Caco-2 (cell line): ENCODE measurements around the gene NHEJ1. TPM values are rescaled to one million over a fixed set of nuclear protein-coding genes. Genes with fewer than 3 reads are reported as not detected.

Experiments
- BruUV-seq: library from RNA; stranded (reverse); fragments of 400-500 nt; replicated peaks from 2 replicates; lab custom pipeline; 2021; lab: Mats Ljungman, UMichigan
- CTCF ChIA-PET: fragments of 300-600 bp; sonication (Branson Sonifier 250); formaldehyde crosslinking; loops from one replicate; lab custom pipeline; 2022; ENCODE audit warnings: antibody characterized with exemption; lab: Charles Lee
- POLR2A ChIA-PET: fragments of 300-600 bp; sonication (Branson Sonifier 250); formaldehyde crosslinking; loops from one replicate; lab custom pipeline; 2022; ENCODE audit warnings: antibody characterized with exemption; lab: Charles Lee
- DNase-seq, 2 experiments: peaks; one replicate each; pipeline versions ENCODE4 v3.0.0 to v3.0.0-alpha.2; 2020 to 2022
- H3K27me3 ChIP-seq: replicated peaks from 2 replicates; pipeline ENCODE4 v1.6.0; 2011; ENCODE audit warnings: low read length; ENCODE audit not compliant: control insufficient read depth, insufficient read depth
- H3K36me3 ChIP-seq: 2 replicates; pipeline ENCODE4 v1.5.1; 2011; ENCODE audit warnings: low read length; ENCODE audit not compliant: control insufficient read depth, insufficient read depth
- H3K4me1 ChIP-seq: fragments of 250-450 bp; sonication (Bioruptor Pico); 2 replicates; pipeline ENCODE4 v1.5.1; 2020; ENCODE audit warnings: mild to moderate bottlenecking
- H3K4me3 ChIP-seq: 2 replicates; pipeline ENCODE4 v1.5.1; 2011; ENCODE audit warnings: low read depth, mild to moderate bottlenecking, control low read depth, low read length
- H3K9me3 ChIP-seq: fragments of 250-450 bp; sonication (Bioruptor Pico); 2 replicates; pipeline ENCODE4 v1.5.1; 2020; ENCODE audit warnings: mild to moderate bottlenecking, moderate library complexity
- H3K27ac Mint-ChIP-seq: one replicate; pipeline ENCODE4 v1.8.0; 2022; ENCODE audit warnings: mixed read lengths; ENCODE audit not compliant: unreplicated experiment
- H3K27me3 Mint-ChIP-seq: one replicate; pipeline ENCODE4 v1.8.0; 2022; ENCODE audit warnings: mixed read lengths; ENCODE audit not compliant: insufficient read depth, unreplicated experiment
- H3K36me3 Mint-ChIP-seq: one replicate; pipeline ENCODE4 v1.8.0; 2022; ENCODE audit warnings: mild to moderate bottlenecking, mixed read lengths; ENCODE audit not compliant: insufficient read depth, unreplicated experiment
- H3K4me1 Mint-ChIP-seq: one replicate; pipeline ENCODE4 v1.8.0; 2022; ENCODE audit warnings: low read depth, mixed read lengths; ENCODE audit not compliant: unreplicated experiment
- H3K4me3 Mint-ChIP-seq: one replicate; pipeline ENCODE4 v1.8.0; 2022; ENCODE audit warnings: mild to moderate bottlenecking, moderate library complexity, mixed read lengths; ENCODE audit not compliant: unreplicated experiment
- H3K9me3 Mint-ChIP-seq: one replicate; pipeline ENCODE4 v1.8.0; 2022; ENCODE audit warnings: mixed read lengths; ENCODE audit not compliant: unreplicated experiment
- intact Hi-C: fragments of 100-400 bp; cut with micrococcal nuclease; formaldehyde crosslinking; loops from one replicate; pipeline ENCODE4 v1.10.0; 2022; ENCODE audit not compliant: unreplicated experiment
- total RNA-seq: library from RNA; stranded (reverse); gene quantifications from 2 replicates; pipeline ENCODE4 v1.2.3, GENCODE V29; 2022
- TF ChIP-seq, protein P1 (sequence below), 2 experiments: fragments of 200-600 bp in 1 of 2; IDR thresholded peaks; 1 replicate in 1 of 2; 2 replicates in 1 of 2; pipeline versions ENCODE4 v1.5.1 to v1.8.0; 2011 to 2022; ENCODE audit warnings: antibody characterized with exemption in 1 of 2, control low read depth in 1 of 2, inconsistent platforms in 1 of 2, low read depth in 1 of 2, low read length in 1 of 2, mild to moderate bottlenecking in 1 of 2, moderate library complexity in 1 of 2; ENCODE audit not compliant: insufficient read depth in 1 of 2, severe bottlenecking in 1 of 2, unreplicated experiment in 1 of 2

The NHEJ1 gene
- total RNA-seq, 1 experiment from 2014 or later, result 29.6 TPM

DNA sequence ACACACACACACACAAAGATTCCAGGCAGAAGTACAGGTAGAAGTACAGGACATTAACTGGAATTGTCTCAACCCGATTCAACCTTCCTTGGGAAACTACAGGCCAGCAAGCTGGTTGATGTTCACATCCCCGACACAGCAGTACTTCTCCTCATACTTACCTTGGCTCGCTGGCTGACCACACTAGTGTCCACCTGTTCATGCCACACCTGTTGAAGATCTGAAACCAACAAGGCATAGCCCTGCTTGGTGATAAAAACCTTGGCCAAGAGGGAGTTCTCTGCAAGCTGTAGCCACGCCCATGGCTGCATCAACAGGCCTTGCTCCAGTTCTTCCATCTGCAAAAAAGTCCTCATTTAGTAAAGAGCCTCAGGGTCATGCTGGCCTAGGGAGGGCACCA lies 2.6 kb downstream of the NHEJ1 start:
- Mint-ChIP-seq H3K9me3 (no peaks in the 10 kb centered on the region), H3K27ac (no peak overlapping the region), H3K4me3 (no peak overlapping the region), H3K4me1 (peaks cover 14% of the 10 kb centered on the region), H3K36me3 (peaks cover 15% of the 10 kb centered on the region), H3K27me3 (no peaks in the 10 kb centered on the region)
- H3K27me3 ChIP-seq, result no peaks in the 10 kb centered on the region
- H3K4me3 ChIP-seq, result no peak overlapping the region
- no peak for DNase-seq
- H3K4me1 ChIP-seq, result peaks cover 11% of the 10 kb centered on the region; the same call in 1 of the 2 replicates
- CTCF ChIA-PET, result no interaction called here
- peaks cover 1% of the 10 kb centered on the region; the same call in 1 of the 2 replicates for H3K36me3 ChIP-seq
- POLR2A ChIA-PET, result no interaction called here
- TF ChIP-seq, protein P1, sequence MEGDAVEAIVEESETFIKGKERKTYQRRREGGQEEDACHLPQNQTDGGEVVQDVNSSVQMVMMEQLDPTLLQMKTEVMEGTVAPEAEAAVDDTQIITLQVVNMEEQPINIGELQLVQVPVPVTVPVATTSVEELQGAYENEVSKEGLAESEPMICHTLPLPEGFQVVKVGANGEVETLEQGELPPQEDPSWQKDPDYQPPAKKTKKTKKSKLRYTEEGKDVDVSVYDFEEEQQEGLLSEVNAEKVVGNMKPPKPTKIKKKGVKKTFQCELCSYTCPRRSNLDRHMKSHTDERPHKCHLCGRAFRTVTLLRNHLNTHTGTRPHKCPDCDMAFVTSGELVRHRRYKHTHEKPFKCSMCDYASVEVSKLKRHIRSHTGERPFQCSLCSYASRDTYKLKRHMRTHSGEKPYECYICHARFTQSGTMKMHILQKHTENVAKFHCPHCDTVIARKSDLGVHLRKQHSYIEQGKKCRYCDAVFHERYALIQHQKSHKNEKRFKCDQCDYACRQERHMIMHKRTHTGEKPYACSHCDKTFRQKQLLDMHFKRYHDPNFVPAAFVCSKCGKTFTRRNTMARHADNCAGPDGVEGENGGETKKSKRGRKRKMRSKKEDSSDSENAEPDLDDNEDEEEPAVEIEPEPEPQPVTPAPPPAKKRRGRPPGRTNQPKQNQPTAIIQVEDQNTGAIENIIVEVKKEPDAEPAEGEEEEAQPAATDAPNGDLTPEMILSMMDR (IDR thresholded peaks at IDR 0.05; ENCODE audit: insufficient read depth in 1 of 2, low read depth in 1 of 2, low read length in 1 of 2, severe bottlenecking in 1 of 2, unreplicated experiment in 1 of 2), result no peak
- intact Hi-C loops, result no loop called here
- no TSS peak for BruUV-seq
- no peaks in the 10 kb centered on the region for H3K9me3 ChIP-seq

GRCh38 chr2:219157396-219157795 lies 3.2 kb downstream of the NHEJ1 start:
- intact Hi-C loops, result no loop called here
- H3K4me1 Mint-ChIP-seq, result peaks cover 14% of the 10 kb centered on the region
- POLR2A ChIA-PET, result no interaction called here
- no peak overlapping the region for H3K4me3 Mint-ChIP-seq
- CTCF ChIA-PET, result interaction anchor here (0.8 to 1.5 kb wide), 2 partner anchors 99 to 138 kb away, joined by 5 to 7 read pairs; no protein-coding TSS in a partner anchor
- DNase-seq, result no peak
- H3K27ac Mint-ChIP-seq, result no peak overlapping the region
- peaks cover 11% of the 10 kb centered on the region; the same call in 1 of the 2 replicates for H3K4me1 ChIP-seq
- peaks cover 14% of the 10 kb centered on the region for H3K36me3 Mint-ChIP-seq
- H3K9me3 ChIP-seq, result no peaks in the 10 kb centered on the region
- no peak overlapping the region for H3K4me3 ChIP-seq
- H3K27me3 ChIP-seq, result no peaks in the 10 kb centered on the region
- H3K9me3 Mint-ChIP-seq, result no peaks in the 10 kb centered on the region
- BruUV-seq, result no TSS peak
- peaks cover 1% of the 10 kb centered on the region; the same call in 1 of the 2 replicates for H3K36me3 ChIP-seq
- TF ChIP-seq, protein P1 (IDR thresholded peaks at IDR 0.05; ENCODE audit: insufficient read depth in 1 of 2, low read depth in 1 of 2, low read length in 1 of 2, severe bottlenecking in 1 of 2, unreplicated experiment in 1 of 2), result no peak
- no peaks in the 10 kb centered on the region for H3K27me3 Mint-ChIP-seq

DNA sequence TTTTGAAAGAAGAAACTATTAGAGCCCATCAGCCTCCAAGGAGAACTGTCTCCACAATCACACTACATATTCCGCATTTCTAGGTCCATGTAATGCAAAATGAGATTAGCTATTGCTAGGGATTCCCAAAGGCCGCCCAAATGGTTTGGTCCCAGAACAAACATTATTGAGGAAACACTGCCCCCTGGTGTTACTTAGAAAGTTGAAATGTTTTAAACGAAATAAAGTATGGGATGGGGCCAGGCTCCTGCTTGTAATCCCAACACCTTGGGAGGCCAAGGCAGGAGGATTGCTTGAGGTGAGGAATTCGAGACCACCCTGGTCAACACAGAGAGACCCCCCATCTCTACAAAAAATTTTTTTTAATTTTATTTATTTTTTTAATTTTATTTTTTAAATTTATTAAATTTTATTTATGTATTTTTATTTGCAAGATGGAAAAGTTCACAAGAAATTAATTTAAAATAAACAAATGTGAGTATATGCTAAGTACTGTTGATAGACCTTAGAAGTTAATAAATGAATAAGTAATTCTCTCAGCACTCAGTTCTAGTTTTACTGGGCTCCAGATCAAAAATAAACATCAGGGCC lies 5.5 kb downstream of the NHEJ1 start:
- Mint-ChIP-seq H3K27ac (no peak overlapping the region), H3K9me3 (no peaks in the 10 kb centered on the region), H3K4me1 (peaks cover 5% of the 10 kb centered on the region), H3K27me3 (no peaks in the 10 kb centered on the region), H3K4me3 (no peak overlapping the region), H3K36me3 (peaks cover 6% of the 10 kb centered on the region)
- peaks cover 1% of the 10 kb centered on the region; the same call in 1 of the 2 replicates for H3K36me3 ChIP-seq
- no TSS peak for BruUV-seq
- peak; percentile 60 to 83 for DNase-seq
- ChIA-PET CTCF (interaction anchor here (0.6 to 2.1 kb wide), 27 partner anchors 10 to 175 kb away, joined by 3 to 60 read pairs (median 5); partner anchors contain the start of genes ABCB6 and IHH), POLR2A (interaction anchor here (0.6 kb wide), 1 partner anchor 153 kb away, joined by 3 read pairs; no protein-coding TSS in a partner anchor)
- H3K9me3 ChIP-seq, result no peaks in the 10 kb centered on the region
- no peak overlapping the region for H3K4me3 ChIP-seq
- H3K27me3 ChIP-seq, result no peaks in the 10 kb centered on the region
- intact Hi-C loops, result loop anchor here (1.0 kb wide), 6 partner anchors 31 to 175 kb away; no protein-coding TSS in a partner anchor
- 0 out of 2 replicates have a peak, but pooled peaks cover 4% of the 10 kb centered on the region for H3K4me1 ChIP-seq
- TF ChIP-seq, protein P1 (IDR thresholded peaks at IDR 0.05; ENCODE audit: insufficient read depth in 1 of 2, low read depth in 1 of 2, low read length in 1 of 2, severe bottlenecking in 1 of 2, unreplicated experiment in 1 of 2), result peak; percentile 59 to 85
